ENCODE measurements around the gene GLOD5. TPM values are rescaled to one million over a fixed set of nuclear protein-coding genes. Genes with fewer than 3 reads are reported as not detected.

The GLOD5 gene
- total RNA-seq, 2 experiments from 2014 or later: not detected

DNA sequence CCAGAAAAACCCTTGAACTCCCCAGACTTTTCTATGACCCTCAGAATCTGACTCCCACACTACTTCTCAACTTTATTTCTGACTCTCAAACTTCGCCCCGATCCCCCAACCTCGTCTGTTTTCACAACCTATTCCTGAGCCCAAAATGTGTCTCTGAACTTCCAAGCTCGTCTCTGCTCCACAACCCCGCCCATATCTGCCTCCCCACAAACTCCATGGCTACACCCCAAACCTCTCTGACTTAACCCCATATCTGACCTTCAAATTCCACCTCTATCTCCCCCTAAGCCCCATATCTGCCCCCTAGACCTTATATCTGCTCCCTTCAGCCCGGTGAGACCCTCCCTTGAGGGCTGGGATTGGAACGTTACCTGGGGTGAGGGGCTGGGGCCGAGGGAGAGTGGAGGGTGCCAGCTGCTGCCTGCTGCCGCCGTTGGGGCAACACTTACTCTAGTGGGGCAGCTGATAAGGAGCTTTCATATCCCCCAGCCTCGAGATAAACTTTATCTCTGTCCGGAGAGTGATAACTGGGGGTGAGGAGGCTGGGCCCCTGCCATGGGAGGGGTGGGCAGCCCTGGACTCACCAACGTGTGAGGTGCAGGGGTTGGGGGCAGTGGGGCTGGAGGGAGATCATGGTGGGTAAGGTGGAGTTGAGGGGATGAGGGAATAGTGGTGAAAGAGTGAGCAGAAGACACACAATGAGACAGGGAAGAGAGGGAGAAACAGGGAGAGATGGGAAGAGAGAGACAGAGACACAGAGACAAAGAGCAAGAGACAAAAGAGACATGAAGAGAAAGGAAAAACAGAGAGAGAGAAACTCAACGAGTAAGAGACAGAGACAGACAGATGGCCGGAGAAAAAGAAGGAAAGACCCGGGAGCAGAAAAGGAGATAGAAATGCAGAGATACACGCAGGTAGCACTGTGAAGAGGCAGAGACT lies 26.2 kb downstream of the GLOD5 start:
- Histone ChIP-seq H3K4me3 (ENCODE audit: low read length) (no peak overlapping the region), H3K9me3 (ENCODE audit: control insufficient read depth in 1 of 2, insufficient read depth in 1 of 2, low read length in 2 of 2) (no peaks in the 10 kb centered on the region), H3K36me3 (ENCODE audit: insufficient read depth, low read length) (no peaks in the 10 kb centered on the region), H3K4me1 (ENCODE audit: insufficient read depth, low read length) (peaks cover 4% of the 10 kb centered on the region), H3K27ac (ENCODE audit: low read depth in 1 of 2, low read length in 2 of 2) (no peak overlapping the region), H3K27me3 (ENCODE audit: control insufficient read depth in 1 of 2, insufficient read depth in 2 of 2, low read length in 2 of 2) (no peaks in the 10 kb centered on the region)
- CTCF ChIA-PET: no interaction called here
- no peaks in the 10 kb centered on the region for H3K27me3 Mint-ChIP-seq
- TF ChIP-seq, protein P1, sequence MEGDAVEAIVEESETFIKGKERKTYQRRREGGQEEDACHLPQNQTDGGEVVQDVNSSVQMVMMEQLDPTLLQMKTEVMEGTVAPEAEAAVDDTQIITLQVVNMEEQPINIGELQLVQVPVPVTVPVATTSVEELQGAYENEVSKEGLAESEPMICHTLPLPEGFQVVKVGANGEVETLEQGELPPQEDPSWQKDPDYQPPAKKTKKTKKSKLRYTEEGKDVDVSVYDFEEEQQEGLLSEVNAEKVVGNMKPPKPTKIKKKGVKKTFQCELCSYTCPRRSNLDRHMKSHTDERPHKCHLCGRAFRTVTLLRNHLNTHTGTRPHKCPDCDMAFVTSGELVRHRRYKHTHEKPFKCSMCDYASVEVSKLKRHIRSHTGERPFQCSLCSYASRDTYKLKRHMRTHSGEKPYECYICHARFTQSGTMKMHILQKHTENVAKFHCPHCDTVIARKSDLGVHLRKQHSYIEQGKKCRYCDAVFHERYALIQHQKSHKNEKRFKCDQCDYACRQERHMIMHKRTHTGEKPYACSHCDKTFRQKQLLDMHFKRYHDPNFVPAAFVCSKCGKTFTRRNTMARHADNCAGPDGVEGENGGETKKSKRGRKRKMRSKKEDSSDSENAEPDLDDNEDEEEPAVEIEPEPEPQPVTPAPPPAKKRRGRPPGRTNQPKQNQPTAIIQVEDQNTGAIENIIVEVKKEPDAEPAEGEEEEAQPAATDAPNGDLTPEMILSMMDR (IDR thresholded peaks at IDR 0.05): no peak
- H3K4me1 Mint-ChIP-seq (ENCODE audit: low read depth): no peaks in the 10 kb centered on the region
- no peak overlapping the region for H3K4me3 Mint-ChIP-seq
- POLR2A ChIA-PET: no interaction called here
- H3K27ac Mint-ChIP-seq: no peak overlapping the region
- H3K36me3 Mint-ChIP-seq (ENCODE audit: low read depth): no peaks in the 10 kb centered on the region
- H3K9me3 Mint-ChIP-seq: no peaks in the 10 kb centered on the region
- intact Hi-C loops (cut with DNase I, micrococcal nuclease): no loop called here
- ATAC-seq (ENCODE audit: poor library complexity) (no peak), DNase-seq (no peak)

DNA sequence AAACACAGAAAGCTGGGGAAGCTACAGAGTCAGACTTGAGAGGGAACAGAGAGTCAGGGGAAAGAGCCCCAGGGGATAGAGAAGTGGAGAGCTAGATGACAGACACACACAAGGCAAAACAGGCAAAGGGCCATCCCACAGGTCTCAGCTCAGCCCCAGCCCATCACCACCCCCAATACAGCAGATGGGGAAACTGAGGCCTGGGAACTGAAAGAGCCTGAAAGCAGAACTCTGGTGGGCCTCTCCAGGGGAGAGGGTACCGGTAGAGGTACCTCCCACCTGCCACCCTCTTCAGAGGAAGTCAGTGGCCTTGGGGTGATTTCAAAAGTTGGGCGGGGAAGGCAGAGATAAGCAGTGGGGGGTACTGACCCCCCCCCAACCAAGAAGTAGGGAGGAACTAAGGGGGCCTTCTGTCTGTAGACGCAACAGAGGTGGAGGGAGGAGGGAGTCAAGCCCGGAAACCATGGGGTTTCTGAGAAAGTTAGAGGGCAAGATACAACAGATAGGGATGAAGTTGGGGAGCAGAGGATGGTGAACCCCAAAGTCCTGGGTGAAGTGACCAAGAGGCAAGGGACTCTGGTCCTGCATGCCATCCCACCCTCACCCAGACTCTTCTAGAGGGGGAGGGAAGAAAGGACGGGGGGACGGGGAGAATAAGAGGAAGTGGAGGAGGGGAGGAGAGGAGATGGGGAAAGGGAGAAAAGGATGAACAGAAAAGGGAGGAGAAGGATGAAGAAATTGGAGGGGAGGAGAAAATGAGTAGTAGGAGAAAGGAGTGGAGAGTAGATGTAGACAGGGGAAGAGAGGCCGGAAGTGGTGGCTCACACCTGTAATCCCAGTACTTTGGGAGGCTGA lies 28.0 kb downstream of the GLOD5 start:
- TF ChIP-seq, protein P1 (IDR thresholded peaks at IDR 0.05): no peak
- no peak overlapping the region for H3K27ac Mint-ChIP-seq
- H3K27ac ChIP-seq (ENCODE audit: low read depth in 1 of 2, low read length in 2 of 2): no peak overlapping the region
- no peaks in the 10 kb centered on the region for H3K4me1 Mint-ChIP-seq (ENCODE audit: low read depth)
- intact Hi-C loops (cut with DNase I, micrococcal nuclease): loop anchor here in 1 of 2 experiments (5.0 kb wide), 1 partner anchor 37 kb away; no protein-coding TSS in a partner anchor
- ATAC-seq (ENCODE audit: poor library complexity): no peak
- H3K27me3 Mint-ChIP-seq: no peaks in the 10 kb centered on the region
- peaks cover 4% of the 10 kb centered on the region for H3K4me1 ChIP-seq (ENCODE audit: insufficient read depth, low read length)
- no peaks in the 10 kb centered on the region for H3K36me3 Mint-ChIP-seq (ENCODE audit: low read depth)
- no peak overlapping the region for H3K4me3 Mint-ChIP-seq
- CTCF ChIA-PET: no interaction called here
- no peaks in the 10 kb centered on the region for H3K36me3 ChIP-seq (ENCODE audit: insufficient read depth, low read length)
- DNase-seq: peak in 1 of 14 experiments; percentile 13
- POLR2A ChIA-PET: no interaction called here
- H3K4me3 ChIP-seq (ENCODE audit: low read length): no peak overlapping the region
- H3K27me3 ChIP-seq (ENCODE audit: control insufficient read depth in 1 of 2, insufficient read depth in 2 of 2, low read length in 2 of 2): no peaks in the 10 kb centered on the region
- H3K9me3 Mint-ChIP-seq: no peaks in the 10 kb centered on the region
- no peaks in the 10 kb centered on the region for H3K9me3 ChIP-seq (ENCODE audit: control insufficient read depth in 1 of 2, insufficient read depth in 1 of 2, low read length in 2 of 2)

DNA sequence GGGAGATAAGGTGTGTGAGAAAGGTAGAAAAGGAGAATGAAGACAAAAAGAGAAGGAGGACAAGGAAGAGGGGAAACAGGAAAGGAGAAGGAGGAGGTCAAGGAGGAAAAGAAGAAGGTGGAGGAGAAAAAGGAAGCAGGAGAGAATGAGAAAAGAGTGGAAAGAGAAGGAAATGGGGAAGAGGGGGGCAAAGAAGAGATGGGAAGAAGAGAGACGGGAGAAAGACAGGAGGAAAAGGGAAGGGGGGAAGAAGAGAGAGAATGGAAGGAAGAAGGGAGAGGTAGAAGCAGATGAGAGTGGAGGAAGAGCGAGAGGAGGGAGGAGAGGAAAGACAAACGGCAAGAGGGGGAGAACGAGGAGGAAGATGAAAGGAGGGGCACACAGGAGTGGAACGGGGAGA lies 28.9 kb downstream of the GLOD5 start:
- ATAC-seq (ENCODE audit: poor library complexity): no peak
- no peak overlapping the region for H3K27ac ChIP-seq (ENCODE audit: low read depth in 1 of 2, low read length in 2 of 2)
- H3K36me3 Mint-ChIP-seq (ENCODE audit: low read depth): no peaks in the 10 kb centered on the region

More for the DNA sequence above, 28.9 kb downstream of the GLOD5 start:
- TF ChIP-seq, protein P1 (IDR thresholded peaks at IDR 0.05): no peak
- ChIA-PET POLR2A (no interaction called here), CTCF (no interaction called here)
- Histone ChIP-seq H3K4me1 (ENCODE audit: insufficient read depth, low read length) (peaks cover 4% of the 10 kb centered on the region), H3K9me3 (ENCODE audit: control insufficient read depth in 1 of 2, insufficient read depth in 1 of 2, low read length in 2 of 2) (no peaks in the 10 kb centered on the region), H3K36me3 (ENCODE audit: insufficient read depth, low read length) (no peaks in the 10 kb centered on the region), H3K4me3 (ENCODE audit: low read length) (no peak overlapping the region), H3K27me3 (ENCODE audit: control insufficient read depth in 1 of 2, insufficient read depth in 2 of 2, low read length in 2 of 2) (no peaks in the 10 kb centered on the region)
- Mint-ChIP-seq H3K27me3 (no peaks in the 10 kb centered on the region), H3K4me1 (ENCODE audit: low read depth) (no peaks in the 10 kb centered on the region), H3K9me3 (no peaks in the 10 kb centered on the region), H3K27ac (no peak overlapping the region), H3K4me3 (no peak overlapping the region)
- no peak for DNase-seq
- intact Hi-C loops (cut with DNase I, micrococcal nuclease): loop anchor here in 1 of 2 experiments (5.0 kb wide), 1 partner anchor 38 kb away; no protein-coding TSS in a partner anchor

Measured in CD4-positive, alpha-beta T cell (primary cell).